BLaER1 (cell line): Measurements from ENCODE around the gene CSH2.
A peak's percentile ranks its signal among the peaks of the same experiment; 100 is the strongest.
"Not testable (repeated sequence)": the region's sequence is repeated elsewhere in the genome, so short reads cannot be mapped to it uniquely, and the experiment has no call there.

ENCODE experiments used
- H3K27ac ChIP-seq: shearing (Covaris generic); formaldehyde crosslinking; 2 replicates; pipeline ENCODE4 v1.8.1; 2022
- H3K27me3 ChIP-seq: shearing (Covaris generic); formaldehyde crosslinking; 2 replicates; pipeline ENCODE4 v1.8.1; 2022
- H3K36me3 ChIP-seq: shearing (Covaris generic); formaldehyde crosslinking; 2 replicates; pipeline ENCODE4 v1.8.1; 2022
- H3K4me1 ChIP-seq: shearing (Covaris generic); formaldehyde crosslinking; 2 replicates; pipeline ENCODE4 v1.8.1; 2022
- H3K4me2 ChIP-seq: shearing (Covaris generic); formaldehyde crosslinking; 2 replicates; pipeline ENCODE4 v1.8.1; 2022
- H3K4me3 ChIP-seq: shearing (Covaris generic); formaldehyde crosslinking; 2 replicates; pipeline ENCODE4 v1.8.1; 2022
- H3K9ac ChIP-seq: shearing (Covaris generic); formaldehyde crosslinking; 2 replicates; pipeline ENCODE4 v1.8.1; 2022
- H3K9me3 ChIP-seq: shearing (Covaris generic); formaldehyde crosslinking; 2 replicates; pipeline ENCODE4 v1.8.1; 2022
- H4K20me1 ChIP-seq: shearing (Covaris generic); formaldehyde crosslinking; 2 replicates; pipeline ENCODE4 v1.8.1; 2022
- Cebpa-rat ChIP-seq: shearing (Covaris generic); IDR thresholded peaks from 2 replicates; pipeline ENCODE4 v1.8.1; 2022

CSH2 gene

DNA sequence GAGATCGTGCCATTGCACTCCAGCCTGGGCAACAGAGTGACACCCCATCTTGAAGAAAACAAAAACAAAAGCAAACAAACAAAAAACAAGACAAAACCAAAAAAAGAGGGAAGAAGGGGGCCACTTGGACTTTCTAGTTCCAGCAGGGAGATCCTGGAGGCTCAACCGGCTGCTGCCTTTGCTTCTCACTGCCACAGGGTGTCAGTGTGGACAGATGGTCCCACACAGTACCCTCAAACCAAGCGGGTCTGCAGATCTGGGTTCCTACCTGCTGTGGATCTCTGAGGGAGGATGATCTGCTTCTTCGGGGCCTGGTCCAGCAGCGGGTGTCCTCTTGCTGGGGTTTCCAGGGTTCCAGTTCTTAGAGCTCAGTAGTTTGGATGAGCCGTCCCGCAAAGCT, 6.9 kb downstream of the CSH2 start:
- not testable (repeated sequence) for H3K4me2 ChIP-seq, H3K27ac ChIP-seq, H3K27me3 ChIP-seq, H4K20me1 ChIP-seq, H3K4me1 ChIP-seq, H3K9me3 ChIP-seq, H3K9ac ChIP-seq, H3K4me3 ChIP-seq, H3K36me3 ChIP-seq

GRCh38 chr17:63859257-63859656, 14.2 kb downstream of the CSH2 start:
- no peak overlapping the region for H3K9ac ChIP-seq
- no peak for TF ChIP-seq Cebpa-rat
- no peaks in the 10 kb centered on the region for H3K36me3 ChIP-seq
- no peaks in the 10 kb centered on the region for H4K20me1 ChIP-seq
- no peak overlapping the region for H3K27ac ChIP-seq
- no peaks in the 10 kb centered on the region for H3K4me1 ChIP-seq
- H3K27me3 ChIP-seq = no peaks in the 10 kb centered on the region
- H3K9me3 ChIP-seq = no peaks in the 10 kb centered on the region
- H3K4me3 ChIP-seq = no peak overlapping the region
- no peak overlapping the region for H3K4me2 ChIP-seq

DNA sequence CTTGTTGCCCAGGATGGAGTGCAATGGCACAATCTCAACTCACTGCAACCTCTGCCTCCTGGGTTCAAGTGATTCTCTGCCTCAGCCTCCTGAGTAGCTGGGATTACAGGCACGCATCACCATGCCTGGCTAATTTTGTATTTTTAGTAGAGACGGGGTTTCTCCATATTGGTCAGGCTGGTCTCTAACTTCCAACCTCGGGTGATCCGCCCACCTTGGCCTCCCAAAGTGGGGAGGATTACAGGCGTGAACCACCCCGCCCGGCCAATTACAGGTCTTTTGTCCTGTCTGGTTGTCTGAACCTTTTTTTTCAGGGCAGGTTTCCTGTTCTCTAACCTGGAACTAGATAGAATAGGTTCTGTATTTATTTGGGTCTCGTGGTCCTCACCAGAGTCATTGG, 17.1 kb downstream of the CSH2 start:
- not testable (repeated sequence) for H3K4me1 ChIP-seq, H3K4me2 ChIP-seq, H3K9ac ChIP-seq, H3K36me3 ChIP-seq, H4K20me1 ChIP-seq, H3K9me3 ChIP-seq, H3K27ac ChIP-seq, H3K27me3 ChIP-seq, H3K4me3 ChIP-seq

- Histone ChIP-seq H3K4me2 (no peak overlapping the region), H3K4me3 (no peak overlapping the region), H4K20me1 (no peaks in the 10 kb centered on the region), H3K4me1 (no peaks in the 10 kb centered on the region), H3K36me3 (no peaks in the 10 kb centered on the region), H3K27me3 (no peaks in the 10 kb centered on the region), H3K9ac (no peak overlapping the region), H3K27ac (no peak overlapping the region), H3K9me3 (no peaks in the 10 kb centered on the region)
- TF ChIP-seq Cebpa-rat = no peak
Measured at GRCh38 chr17:63855185-63855584, 18.3 kb downstream of the CSH2 start.

DNA sequence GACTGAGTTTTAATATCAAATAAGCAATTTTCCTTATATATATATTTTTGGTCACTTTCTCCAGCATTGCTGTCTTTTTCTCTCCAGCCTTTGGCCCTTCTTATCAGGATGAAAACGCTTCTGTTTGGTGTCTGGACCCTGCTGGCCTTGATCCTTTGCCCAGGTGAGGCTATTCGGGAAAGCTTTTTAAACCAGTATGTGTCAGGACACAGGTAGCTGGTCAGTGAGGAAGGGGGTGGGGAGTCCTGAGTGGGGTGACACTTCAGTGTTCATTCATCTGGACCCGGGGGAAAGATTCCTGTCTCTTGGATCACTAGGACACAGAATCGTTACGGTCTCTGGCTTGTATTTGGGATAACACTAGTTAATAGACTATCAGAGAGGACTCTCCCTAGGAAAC, 18.8 kb downstream of the CSH2 start:
- Histone ChIP-seq H3K4me1 (0 out of 2 replicates have a peak, but pooled peaks cover 4% of the 10 kb centered on the region), H3K27ac (no peak overlapping the region), H3K9me3 (no peaks in the 10 kb centered on the region), H4K20me1 (no peaks in the 10 kb centered on the region), H3K36me3 (no peaks in the 10 kb centered on the region), H3K9ac (no peak overlapping the region), H3K4me2 (no peak overlapping the region), H3K27me3 (no peaks in the 10 kb centered on the region), H3K4me3 (no peak overlapping the region)
- TF ChIP-seq Cebpa-rat = no peak

GRCh38 chr17:63853260-63853659, 20.2 kb downstream of the CSH2 start:
- no peaks in the 10 kb centered on the region for H4K20me1 ChIP-seq
- peaks cover 11% of the 10 kb centered on the region for H3K9me3 ChIP-seq
- H3K27ac ChIP-seq = no peak overlapping the region
- H3K4me1 ChIP-seq = 0 out of 2 replicates have a peak, but pooled peaks cover 14% of the 10 kb centered on the region
- H3K4me3 ChIP-seq = no peak overlapping the region
- no peak for TF ChIP-seq Cebpa-rat
- no peak overlapping the region for H3K9ac ChIP-seq
- H3K36me3 ChIP-seq = no peaks in the 10 kb centered on the region
- H3K27me3 ChIP-seq = no peaks in the 10 kb centered on the region
- no peak overlapping the region for H3K4me2 ChIP-seq

GRCh38 chr17:63850401-63850800, 23.1 kb downstream of the CSH2 start:
- Histone ChIP-seq H3K4me1 (peaks cover 23% of the 10 kb centered on the region), H4K20me1 (no peaks in the 10 kb centered on the region), H3K4me2 (no peak overlapping the region), H3K9ac (no peak overlapping the region), H3K27ac (no peak overlapping the region), H3K9me3 (peaks cover 17% of the 10 kb centered on the region), H3K36me3 (no peaks in the 10 kb centered on the region), H3K27me3 (no peaks in the 10 kb centered on the region), H3K4me3 (no peak overlapping the region)
- no peak for TF ChIP-seq Cebpa-rat

DNA sequence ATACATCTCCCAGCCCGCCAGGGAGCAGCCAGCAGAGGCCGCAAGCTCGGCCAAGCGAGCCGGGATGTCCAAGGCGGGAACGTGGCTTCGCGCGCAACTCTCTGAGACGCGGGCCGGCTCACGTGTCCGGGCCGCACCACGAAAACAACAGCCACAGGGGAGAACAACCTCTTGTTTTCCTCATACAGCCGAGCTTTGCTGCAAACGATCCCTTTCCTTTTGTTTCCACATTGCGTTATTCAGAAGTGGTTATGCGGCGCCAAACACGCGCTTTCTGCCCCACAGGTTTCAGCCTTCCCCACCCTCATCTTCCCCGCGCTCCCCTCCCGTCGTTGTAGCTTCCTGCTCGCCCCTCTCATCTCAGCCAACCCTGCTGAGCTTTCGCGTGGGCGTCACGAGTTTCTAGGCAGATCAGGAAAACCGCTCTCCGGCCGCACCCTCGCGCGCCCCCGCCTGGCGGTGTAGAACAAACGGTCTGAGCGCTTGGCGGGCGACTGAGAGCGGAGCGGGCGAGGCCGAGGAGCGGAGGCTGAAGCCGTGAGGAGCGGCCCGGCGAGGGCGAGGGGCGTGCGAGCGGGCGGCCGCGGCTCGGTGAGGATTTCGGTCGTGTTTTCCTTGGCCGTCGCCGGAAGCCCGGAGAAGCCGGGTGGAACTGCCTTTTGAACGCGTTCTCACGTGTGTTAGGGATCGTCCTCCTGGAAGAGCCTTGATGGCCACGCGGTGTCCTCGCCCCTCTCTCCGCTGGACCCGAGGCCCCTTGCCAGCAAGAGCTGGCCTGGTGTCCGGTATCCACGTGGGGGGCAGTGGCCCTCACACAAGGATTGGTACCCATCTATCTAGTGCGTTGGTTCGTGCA, 24.4 kb downstream of the CSH2 start:
- no peaks in the 10 kb centered on the region for H3K36me3 ChIP-seq
- H4K20me1 ChIP-seq = no peaks in the 10 kb centered on the region
- peak overlapping the region; percentile 51 for H3K4me2 ChIP-seq
- no peaks in the 10 kb centered on the region for H3K27me3 ChIP-seq
- peak overlapping the region; percentile 87 for H3K27ac ChIP-seq
- no peak for TF ChIP-seq Cebpa-rat
- H3K4me1 ChIP-seq = peaks cover 36% of the 10 kb centered on the region
- H3K4me3 ChIP-seq = peak overlapping the region; percentile 33; the same call in 1 of the 2 replicates
- peaks cover 17% of the 10 kb centered on the region for H3K9me3 ChIP-seq
- H3K9ac ChIP-seq = peak overlapping the region; percentile 80; the same call in 1 of the 2 replicates

- Histone ChIP-seq H3K36me3 (no peaks in the 10 kb centered on the region), H4K20me1 (no peaks in the 10 kb centered on the region), H3K27me3 (no peaks in the 10 kb centered on the region), H3K9ac (no peak overlapping the region), H3K27ac (no peak overlapping the region), H3K4me3 (no peak overlapping the region), H3K4me2 (no peak overlapping the region), H3K9me3 (peaks cover 17% of the 10 kb centered on the region), H3K4me1 (peaks cover 39% of the 10 kb centered on the region)
- TF ChIP-seq Cebpa-rat = no peak
Measured at GRCh38 chr17:63847525-63848249, 25.8 kb downstream of the CSH2 start.

- Histone ChIP-seq H3K36me3 (no peaks in the 10 kb centered on the region), H3K4me2 (peak overlapping the region; percentile 81), H3K27ac (no peak overlapping the region), H3K27me3 (no peaks in the 10 kb centered on the region), H4K20me1 (peaks cover 16% of the 10 kb centered on the region), H3K9me3 (peaks cover 17% of the 10 kb centered on the region), H3K9ac (no peak overlapping the region), H3K4me3 (no peak overlapping the region), H3K4me1 (peaks cover 48% of the 10 kb centered on the region)
- TF ChIP-seq Cebpa-rat = peak; percentile 52; the same call in 1 of the 2 replicates
Measured at GRCh38 chr17:63845509-63845908, 28.0 kb downstream of the CSH2 start.
